ENCODE measurements around the gene RUNX2. TPM values are rescaled to one million over a fixed set of nuclear protein-coding genes. Genes with fewer than 3 reads are reported as not detected.

RUNX2 gene
- total and polyA plus RNA-seq, 2 experiments from 2014 or later: 0.66 to 1.7 TPM

DNA sequence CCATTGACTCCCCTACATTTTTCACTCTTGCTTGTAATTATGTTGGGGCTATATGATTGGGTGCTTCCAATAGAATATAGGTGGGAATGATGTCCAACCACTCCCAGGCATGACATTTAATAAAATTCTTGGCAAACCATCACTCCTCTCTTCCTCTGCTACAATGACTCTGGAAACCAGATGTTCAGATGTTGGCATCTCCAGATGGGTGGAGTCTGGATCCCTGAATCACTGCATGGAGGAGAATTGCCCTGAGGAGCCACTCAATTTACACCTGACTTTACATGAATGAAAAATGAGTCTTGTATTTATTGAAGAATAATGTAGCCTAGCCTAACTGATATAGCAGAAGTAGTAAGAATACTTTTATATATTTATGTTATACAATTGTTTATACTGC lies 356.3 kb downstream of the RUNX2 start:
- Histone ChIP-seq H3K27me3 (ENCODE audit: insufficient read depth) (no peaks in the 10 kb centered on the region), H3K79me2 (replicated peaks; ENCODE audit: insufficient read depth) (no peaks in the 10 kb centered on the region), H2AFZ (no peak overlapping the region), H4K20me1 (replicated peaks; ENCODE audit: insufficient read depth) (no peaks in the 10 kb centered on the region), H3K27ac (ENCODE audit: low read depth) (no peak overlapping the region), H3K9me2 (ENCODE audit: insufficient read depth) (0 out of 2 replicates have a peak, but pooled peaks cover 15% of the 10 kb centered on the region), H3K4me1 (ENCODE audit: insufficient read depth) (no peaks in the 10 kb centered on the region), H3K4me2 (no peak overlapping the region), H3F3A (replicated peaks; ENCODE audit: low read depth) (no peaks in the 10 kb centered on the region), H3K4me3 (no peak overlapping the region), H3K36me3 (ENCODE audit: insufficient read depth) (no peaks in the 10 kb centered on the region)
- H3K36me3 Mint-ChIP-seq (ENCODE audit: low read depth): peaks cover 4% of the 10 kb centered on the region; the same call in 1 of the 3 replicates
- no peak for DNase-seq (ENCODE audit: low spot score)
- TF ChIP-seq JUNB (IDR thresholded peaks at IDR 0.05; ENCODE audit: unreplicated experiment) (no peak), EZH2phosphoT487 (IDR thresholded peaks at IDR 0.05; ENCODE audit: unreplicated experiment) (no peak), STAT1 (IDR thresholded peaks at IDR 0.05; ENCODE audit: unreplicated experiment) (no peak)
- TF ChIP-seq, protein P1, sequence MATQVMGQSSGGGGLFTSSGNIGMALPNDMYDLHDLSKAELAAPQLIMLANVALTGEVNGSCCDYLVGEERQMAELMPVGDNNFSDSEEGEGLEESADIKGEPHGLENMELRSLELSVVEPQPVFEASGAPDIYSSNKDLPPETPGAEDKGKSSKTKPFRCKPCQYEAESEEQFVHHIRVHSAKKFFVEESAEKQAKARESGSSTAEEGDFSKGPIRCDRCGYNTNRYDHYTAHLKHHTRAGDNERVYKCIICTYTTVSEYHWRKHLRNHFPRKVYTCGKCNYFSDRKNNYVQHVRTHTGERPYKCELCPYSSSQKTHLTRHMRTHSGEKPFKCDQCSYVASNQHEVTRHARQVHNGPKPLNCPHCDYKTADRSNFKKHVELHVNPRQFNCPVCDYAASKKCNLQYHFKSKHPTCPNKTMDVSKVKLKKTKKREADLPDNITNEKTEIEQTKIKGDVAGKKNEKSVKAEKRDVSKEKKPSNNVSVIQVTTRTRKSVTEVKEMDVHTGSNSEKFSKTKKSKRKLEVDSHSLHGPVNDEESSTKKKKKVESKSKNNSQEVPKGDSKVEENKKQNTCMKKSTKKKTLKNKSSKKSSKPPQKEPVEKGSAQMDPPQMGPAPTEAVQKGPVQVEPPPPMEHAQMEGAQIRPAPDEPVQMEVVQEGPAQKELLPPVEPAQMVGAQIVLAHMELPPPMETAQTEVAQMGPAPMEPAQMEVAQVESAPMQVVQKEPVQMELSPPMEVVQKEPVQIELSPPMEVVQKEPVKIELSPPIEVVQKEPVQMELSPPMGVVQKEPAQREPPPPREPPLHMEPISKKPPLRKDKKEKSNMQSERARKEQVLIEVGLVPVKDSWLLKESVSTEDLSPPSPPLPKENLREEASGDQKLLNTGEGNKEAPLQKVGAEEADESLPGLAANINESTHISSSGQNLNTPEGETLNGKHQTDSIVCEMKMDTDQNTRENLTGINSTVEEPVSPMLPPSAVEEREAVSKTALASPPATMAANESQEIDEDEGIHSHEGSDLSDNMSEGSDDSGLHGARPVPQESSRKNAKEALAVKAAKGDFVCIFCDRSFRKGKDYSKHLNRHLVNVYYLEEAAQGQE (IDR thresholded peaks at IDR 0.05; ENCODE audit: unreplicated experiment): no peak
- TF ChIP-seq, protein P2, sequence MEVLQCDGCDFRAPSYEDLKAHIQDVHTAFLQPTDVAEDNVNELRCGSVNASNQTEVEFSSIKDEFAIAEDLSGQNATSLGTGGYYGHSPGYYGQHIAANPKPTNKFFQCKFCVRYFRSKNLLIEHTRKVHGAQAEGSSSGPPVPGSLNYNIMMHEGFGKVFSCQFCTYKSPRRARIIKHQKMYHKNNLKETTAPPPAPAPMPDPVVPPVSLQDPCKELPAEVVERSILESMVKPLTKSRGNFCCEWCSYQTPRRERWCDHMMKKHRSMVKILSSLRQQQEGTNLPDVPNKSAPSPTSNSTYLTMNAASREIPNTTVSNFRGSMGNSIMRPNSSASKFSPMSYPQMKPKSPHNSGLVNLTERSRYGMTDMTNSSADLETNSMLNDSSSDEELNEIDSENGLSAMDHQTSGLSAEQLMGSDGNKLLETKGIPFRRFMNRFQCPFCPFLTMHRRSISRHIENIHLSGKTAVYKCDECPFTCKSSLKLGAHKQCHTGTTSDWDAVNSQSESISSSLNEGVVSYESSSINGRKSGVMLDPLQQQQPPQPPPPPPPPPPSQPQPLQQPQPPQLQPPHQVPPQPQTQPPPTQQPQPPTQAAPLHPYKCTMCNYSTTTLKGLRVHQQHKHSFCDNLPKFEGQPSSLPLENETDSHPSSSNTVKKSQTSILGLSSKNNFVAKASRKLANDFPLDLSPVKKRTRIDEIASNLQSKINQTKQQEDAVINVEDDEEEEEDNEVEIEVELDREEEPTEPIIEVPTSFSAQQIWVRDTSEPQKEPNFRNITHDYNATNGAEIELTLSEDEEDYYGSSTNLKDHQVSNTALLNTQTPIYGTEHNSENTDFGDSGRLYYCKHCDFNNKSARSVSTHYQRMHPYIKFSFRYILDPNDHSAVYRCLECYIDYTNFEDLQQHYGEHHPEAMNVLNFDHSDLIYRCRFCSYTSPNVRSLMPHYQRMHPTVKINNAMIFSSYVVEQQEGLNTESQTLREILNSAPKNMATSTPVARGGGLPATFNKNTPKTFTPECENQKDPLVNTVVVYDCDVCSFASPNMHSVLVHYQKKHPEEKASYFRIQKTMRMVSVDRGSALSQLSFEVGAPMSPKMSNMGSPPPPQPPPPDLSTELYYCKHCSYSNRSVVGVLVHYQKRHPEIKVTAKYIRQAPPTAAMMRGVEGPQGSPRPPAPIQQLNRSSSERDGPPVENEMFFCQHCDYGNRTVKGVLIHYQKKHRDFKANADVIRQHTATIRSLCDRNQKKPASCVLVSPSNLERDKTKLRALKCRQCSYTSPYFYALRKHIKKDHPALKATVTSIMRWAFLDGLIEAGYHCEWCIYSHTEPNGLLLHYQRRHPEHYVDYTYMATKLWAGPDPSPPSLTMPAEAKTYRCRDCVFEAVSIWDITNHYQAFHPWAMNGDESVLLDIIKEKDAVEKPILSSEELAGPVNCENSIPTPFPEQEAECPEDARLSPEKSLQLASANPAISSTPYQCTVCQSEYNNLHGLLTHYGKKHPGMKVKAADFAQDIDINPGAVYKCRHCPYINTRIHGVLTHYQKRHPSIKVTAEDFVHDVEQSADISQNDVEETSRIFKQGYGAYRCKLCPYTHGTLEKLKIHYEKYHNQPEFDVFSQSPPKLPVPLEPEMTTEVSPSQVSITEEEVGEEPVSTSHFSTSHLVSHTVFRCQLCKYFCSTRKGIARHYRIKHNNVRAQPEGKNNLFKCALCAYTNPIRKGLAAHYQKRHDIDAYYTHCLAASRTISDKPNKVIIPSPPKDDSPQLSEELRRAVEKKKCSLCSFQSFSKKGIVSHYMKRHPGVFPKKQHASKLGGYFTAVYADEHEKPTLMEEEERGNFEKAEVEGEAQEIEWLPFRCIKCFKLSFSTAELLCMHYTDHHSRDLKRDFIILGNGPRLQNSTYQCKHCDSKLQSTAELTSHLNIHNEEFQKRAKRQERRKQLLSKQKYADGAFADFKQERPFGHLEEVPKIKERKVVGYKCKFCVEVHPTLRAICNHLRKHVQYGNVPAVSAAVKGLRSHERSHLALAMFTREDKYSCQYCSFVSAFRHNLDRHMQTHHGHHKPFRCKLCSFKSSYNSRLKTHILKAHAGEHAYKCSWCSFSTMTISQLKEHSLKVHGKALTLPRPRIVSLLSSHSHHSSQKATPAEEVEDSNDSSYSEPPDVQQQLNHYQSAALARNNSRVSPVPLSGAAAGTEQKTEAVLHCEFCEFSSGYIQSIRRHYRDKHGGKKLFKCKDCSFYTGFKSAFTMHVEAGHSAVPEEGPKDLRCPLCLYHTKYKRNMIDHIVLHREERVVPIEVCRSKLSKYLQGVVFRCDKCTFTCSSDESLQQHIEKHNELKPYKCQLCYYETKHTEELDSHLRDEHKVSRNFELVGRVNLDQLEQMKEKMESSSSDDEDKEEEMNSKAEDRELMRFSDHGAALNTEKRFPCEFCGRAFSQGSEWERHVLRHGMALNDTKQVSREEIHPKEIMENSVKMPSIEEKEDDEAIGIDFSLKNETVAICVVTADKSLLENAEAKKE (CRISPR knock-in tag; IDR thresholded peaks at IDR 0.05): no peak
- no peak for ATAC-seq
- H3K27ac Mint-ChIP-seq: no peak overlapping the region
- no peaks in the 10 kb centered on the region for H3K4me1 Mint-ChIP-seq
- peaks cover 2% of the 10 kb centered on the region for H3K27me3 Mint-ChIP-seq (ENCODE audit: insufficient read depth, low read depth, poor library complexity)
- H3K4me3 Mint-ChIP-seq: no peak overlapping the region
- H3K9me3 Mint-ChIP-seq: peaks cover 7% of the 10 kb centered on the region
